VCaP (cell line): ENCODE data around the gene ASB8.
A peak's percentile ranks its signal among the peaks of the same experiment; 100 is the strongest.

Experiments used
- H3K27ac ChIP-seq: fragments of 450-650 bp; 2 replicates; pipeline ENCODE4 v1.5.1; 2017
- TF ChIP-seq, protein P1 (sequence below): fragments of 450-650 bp; conservative IDR thresholded peaks from 2 replicates; pipeline ENCODE4 v1.5.1; 2017; ENCODE audit warnings: mild to moderate bottlenecking, moderate library complexity

The ASB8 gene

DNA sequence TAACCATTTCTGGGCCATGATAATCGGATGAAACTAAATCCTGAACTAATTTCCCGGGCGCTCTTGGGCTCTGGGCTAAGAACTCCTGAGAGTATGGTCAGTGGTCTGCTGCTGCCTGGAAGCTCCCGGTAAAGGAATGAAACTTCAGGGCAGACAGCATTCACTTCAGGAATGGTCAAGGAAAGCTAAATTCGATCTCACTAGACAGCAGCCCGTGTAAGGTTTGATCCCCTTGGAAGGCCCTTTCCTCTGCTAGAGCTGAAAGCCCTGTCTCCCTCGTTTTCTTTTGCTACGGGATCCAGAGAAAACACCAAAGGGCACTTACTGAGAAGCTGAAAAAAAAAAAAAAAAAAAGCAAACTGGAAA, 680 bp downstream of the ASB8 start:
- TF ChIP-seq, protein P1, sequence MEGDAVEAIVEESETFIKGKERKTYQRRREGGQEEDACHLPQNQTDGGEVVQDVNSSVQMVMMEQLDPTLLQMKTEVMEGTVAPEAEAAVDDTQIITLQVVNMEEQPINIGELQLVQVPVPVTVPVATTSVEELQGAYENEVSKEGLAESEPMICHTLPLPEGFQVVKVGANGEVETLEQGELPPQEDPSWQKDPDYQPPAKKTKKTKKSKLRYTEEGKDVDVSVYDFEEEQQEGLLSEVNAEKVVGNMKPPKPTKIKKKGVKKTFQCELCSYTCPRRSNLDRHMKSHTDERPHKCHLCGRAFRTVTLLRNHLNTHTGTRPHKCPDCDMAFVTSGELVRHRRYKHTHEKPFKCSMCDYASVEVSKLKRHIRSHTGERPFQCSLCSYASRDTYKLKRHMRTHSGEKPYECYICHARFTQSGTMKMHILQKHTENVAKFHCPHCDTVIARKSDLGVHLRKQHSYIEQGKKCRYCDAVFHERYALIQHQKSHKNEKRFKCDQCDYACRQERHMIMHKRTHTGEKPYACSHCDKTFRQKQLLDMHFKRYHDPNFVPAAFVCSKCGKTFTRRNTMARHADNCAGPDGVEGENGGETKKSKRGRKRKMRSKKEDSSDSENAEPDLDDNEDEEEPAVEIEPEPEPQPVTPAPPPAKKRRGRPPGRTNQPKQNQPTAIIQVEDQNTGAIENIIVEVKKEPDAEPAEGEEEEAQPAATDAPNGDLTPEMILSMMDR = no peak
- H3K27ac ChIP-seq = peak overlapping the region; percentile 89

DNA sequence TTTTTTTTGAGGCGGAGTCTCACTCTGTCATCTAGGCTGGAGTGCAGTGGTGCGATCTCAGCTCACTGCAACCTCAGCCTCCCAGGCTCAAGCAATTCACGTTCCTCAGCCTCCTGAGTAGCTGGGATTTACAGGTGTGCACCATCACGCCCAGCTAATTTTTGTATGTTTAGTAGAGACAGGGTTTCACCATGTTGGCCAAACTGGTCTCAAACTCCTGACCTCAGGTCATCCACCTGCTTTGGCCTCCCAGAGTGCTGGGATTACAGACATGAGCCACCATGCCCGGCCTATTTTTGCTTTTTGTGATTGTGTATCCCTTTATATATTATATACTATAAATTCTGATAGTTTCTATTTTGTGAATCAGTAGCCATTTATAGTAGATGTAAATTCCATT, 1.5 kb downstream of the ASB8 start:
- peak overlapping the region; percentile 89; the same call in 1 of the 2 replicates for H3K27ac ChIP-seq

DNA sequence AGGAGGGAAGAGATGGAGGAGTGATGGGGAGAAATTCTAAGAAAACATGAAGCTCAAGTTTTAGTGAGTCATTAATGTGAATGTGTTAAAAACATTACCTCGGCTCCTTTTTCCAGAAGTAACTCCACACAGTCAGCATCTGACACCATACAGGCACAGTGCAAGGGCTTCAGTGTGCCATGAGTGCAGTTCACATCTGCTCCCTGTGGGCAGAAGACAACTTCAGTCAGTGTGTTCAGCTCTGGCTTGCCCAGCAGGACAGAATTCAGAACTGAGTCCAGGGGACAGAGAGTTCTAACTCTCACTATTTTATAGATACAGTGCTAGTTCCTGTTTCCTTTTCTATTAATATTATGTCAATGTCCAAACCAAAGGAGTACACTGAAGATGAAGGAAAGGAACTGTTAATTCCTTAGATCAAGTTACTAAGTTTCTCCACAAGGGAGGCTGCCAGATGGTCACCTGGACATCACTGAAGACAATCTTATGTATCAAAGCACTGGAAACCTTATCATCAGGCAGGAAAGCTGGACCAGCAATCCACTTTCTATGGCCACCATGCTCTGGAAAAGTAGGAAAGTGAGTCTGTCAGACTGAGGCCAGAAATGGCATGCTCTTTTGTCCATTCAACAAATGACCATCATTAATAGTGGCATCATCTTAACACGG, 6.1 kb downstream of the ASB8 start:
- H3K27ac ChIP-seq = peak overlapping the region; percentile 9; the same call in 1 of the 2 replicates
- TF ChIP-seq, protein P1 = no peak

DNA sequence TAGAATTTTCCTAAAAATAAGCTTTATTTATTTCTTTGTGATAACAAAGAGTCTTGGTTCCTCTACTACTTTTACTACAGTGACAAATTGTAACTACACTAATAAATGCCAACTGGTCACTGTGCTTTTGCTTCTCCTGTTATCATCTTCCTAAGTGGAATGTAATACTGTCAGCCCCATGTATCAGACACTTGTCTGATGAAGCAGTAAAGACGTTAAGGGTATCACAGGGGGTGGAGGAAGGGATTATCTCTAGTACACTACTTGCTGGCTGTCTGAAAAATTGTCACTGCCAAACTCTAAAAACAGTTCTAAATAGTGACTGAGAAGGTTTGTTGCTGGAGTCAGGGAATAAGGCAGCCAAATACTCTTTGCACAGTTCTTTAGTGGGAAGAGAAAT, 11.3 kb downstream of the ASB8 start:
- TF ChIP-seq, protein P1 = no peak
- H3K27ac ChIP-seq = no peak overlapping the region

DNA sequence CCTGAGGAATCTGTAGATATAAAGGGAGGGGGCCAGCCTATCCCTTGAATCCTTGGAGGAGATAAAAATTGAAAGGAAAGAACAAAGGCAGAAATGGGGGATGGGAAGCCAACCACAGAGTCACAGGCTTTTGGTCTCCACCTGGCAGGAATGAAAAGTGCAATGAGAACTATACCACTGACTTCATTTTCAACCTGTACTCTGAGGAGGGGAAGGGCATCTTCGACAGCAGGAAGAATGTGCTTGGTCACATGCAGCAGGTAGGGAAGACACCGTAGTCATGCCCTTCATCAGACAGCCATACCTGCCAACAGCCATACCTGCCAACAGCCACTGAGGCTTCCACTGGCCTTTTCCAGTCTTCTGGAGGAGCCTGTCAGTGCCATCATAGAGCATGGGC, 13.4 kb downstream of the ASB8 start:
- no peak overlapping the region for H3K27ac ChIP-seq
- TF ChIP-seq, protein P1 = no peak

DNA sequence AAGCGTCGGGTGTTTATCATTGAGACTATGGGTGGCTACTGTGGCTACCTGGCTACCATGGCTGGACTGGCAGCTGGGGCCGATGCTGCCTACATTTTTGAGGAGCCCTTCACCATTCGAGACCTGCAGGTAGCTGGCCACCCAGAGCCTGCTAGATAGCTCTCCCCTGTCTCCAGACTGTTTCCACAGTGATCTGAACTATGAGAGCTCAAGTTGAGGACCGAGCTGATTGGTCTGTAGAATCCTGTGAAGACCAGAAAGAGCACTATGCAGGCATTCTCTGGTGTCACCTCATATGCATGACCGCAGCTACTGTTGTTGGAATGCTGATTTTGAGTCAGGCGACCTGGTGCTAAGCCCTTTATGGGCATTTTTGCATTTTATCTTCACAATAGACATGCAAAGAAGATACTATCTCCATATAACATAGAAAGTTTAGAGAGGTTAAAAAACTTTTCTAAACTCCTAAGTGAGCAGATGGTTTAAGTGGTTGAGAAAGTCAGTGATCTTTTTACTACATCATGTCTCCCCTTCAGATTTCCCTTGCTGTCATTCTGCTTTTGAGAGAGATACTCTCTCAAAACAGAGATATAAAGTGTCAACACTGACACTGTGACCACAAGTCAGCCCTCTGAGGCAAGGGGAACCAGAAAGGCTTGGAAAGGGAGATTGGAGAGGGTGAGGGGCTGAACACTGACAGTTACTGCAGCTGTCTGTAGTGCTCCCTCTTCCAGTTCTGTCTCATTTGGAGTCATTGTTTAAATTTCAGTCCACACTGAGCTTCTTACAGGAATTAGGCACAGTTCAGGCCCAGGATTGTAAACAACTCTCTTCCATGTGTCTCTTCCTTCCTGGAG, 14.3 kb downstream of the ASB8 start:
- TF ChIP-seq, protein P1 = no peak
- H3K27ac ChIP-seq = no peak overlapping the region

DNA sequence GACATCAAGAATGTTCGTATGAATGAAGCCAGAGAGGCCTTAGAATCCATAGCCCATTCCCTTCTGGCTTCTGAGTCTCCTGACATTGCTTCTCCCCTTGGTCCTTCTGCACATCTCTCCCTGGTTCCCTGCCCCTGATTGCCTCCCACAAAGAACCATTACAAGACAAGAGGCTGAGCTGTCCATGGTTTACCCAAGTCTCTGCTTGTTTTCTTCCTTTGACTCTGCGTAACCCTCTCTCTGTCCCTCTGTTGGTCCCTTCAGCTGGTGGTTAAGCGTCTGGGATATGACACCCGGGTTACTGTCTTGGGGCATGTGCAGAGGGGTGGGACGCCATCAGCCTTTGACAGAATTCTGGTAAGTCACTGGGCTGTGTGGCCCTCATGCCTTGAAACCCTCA, 22.3 kb downstream of the ASB8 start:
- no peak overlapping the region for H3K27ac ChIP-seq
- TF ChIP-seq, protein P1 = no peak

DNA sequence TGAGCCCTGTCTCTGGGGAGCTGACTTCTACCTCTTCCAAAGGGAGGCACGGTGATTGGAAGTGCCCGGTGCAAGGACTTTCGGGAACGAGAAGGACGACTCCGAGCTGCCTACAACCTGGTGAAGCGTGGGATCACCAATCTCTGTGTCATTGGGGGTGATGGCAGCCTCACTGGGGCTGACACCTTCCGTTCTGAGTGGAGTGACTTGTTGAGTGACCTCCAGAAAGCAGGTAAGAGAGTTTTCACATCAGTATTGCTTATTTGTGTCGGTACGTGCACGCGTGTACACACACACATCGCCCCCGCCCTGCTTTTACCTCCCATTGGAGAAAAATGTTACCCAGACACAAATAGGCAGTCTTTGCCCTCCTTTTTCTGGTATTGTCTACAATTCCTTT, 24.5 kb downstream of the ASB8 start:
- TF ChIP-seq, protein P1 = no peak
- no peak overlapping the region for H3K27ac ChIP-seq
